Kidney glomerular epithelial cell (primary cell): ENCODE measurements around the gene CNTNAP1.
A peak's percentile ranks its signal among the peaks of the same experiment; 100 is the strongest.

Experiments
- DNase-seq: peaks from one replicate; lab custom pipeline; 2025; lab: John Stamatoyannopoulos, UW

CNTNAP1 gene

GRCh38 chr17:42670789-42671657 lies 11.3 kb upstream of the CNTNAP1 start:
- no peak for DNase-seq

- DNase-seq, result no peak
These were observed 10.3 kb upstream of the CNTNAP1 start for GRCh38 chr17:42672038-42672437.

GRCh38 chr17:42673266-42673884 lies 9.0 kb upstream of the CNTNAP1 start:
- no peak for DNase-seq

GRCh38 chr17:42673885-42674754 lies 8.2 kb upstream of the CNTNAP1 start:
- no peak for DNase-seq

GRCh38 chr17:42674755-42675347 lies 7.5 kb upstream of the CNTNAP1 start:
- no peak for DNase-seq

- no peak for DNase-seq
These were observed 6.9 kb upstream of the CNTNAP1 start for GRCh38 chr17:42675348-42675964.

GRCh38 chr17:42675965-42676423 lies 6.3 kb upstream of the CNTNAP1 start:
- DNase-seq, result peak; percentile 21

GRCh38 chr17:42676424-42677011 lies 5.8 kb upstream of the CNTNAP1 start, which contains the start of gene PLEKHH3:
Gene PLEKHH3 (minus strand): TSS chr17:42676994. CDS start chr17:42676563, 431 bp downstream.
- DNase-seq, result no peak

GRCh38 chr17:42677012-42677857 lies 5.1 kb upstream of the CNTNAP1 start:
- DNase-seq, result peak; percentile 98

- DNase-seq, result peak; percentile 65
These were observed 4.2 kb upstream of the CNTNAP1 start for GRCh38 chr17:42677921-42678781.

GRCh38 chr17:42678951-42679491 lies 3.3 kb upstream of the CNTNAP1 start:
- peak; percentile 59 for DNase-seq

GRCh38 chr17:42679492-42680330 lies 2.6 kb upstream of the CNTNAP1 start:
- DNase-seq, result peak; percentile 33

- peak; percentile 30 for DNase-seq
These were observed 2.0 kb upstream of the CNTNAP1 start for GRCh38 chr17:42680331-42680808.

- DNase-seq, result peak; percentile 38
These were observed 532 bp downstream of the CNTNAP1 start for GRCh38 chr17:42682722-42683403.

- DNase-seq, result no peak
These were observed 1.2 kb downstream of the CNTNAP1 start for GRCh38 chr17:42683407-42684034.

GRCh38 chr17:42684929-42685556 lies 2.7 kb downstream of the CNTNAP1 start:
- DNase-seq, result no peak
